Cardiac muscle cell (in vitro differentiated cells and primary cell): ENCODE results near the gene B4GALT1. TPM values are rescaled to one million over a fixed set of nuclear protein-coding genes. Genes with fewer than 3 reads are reported as not detected.

Experiments
- DNase-seq, 2 donors: peaks; one replicate each; pipeline versions ENCODE4 v3.0.0 to v3.0.0-alpha.2; 2010 to 2017; ENCODE audit warnings: low read depth in 1 of 2, low spot score in 1 of 2
- H3K27ac ChIP-seq: fragments of 200-600 bp; sonication (generic); 2 replicates; pipeline ENCODE4 v1.5.1; 2016
- H3K27me3 ChIP-seq: fragments of 200-600 bp; sonication (generic); 2 replicates; pipeline ENCODE4 v1.6.0; 2016; ENCODE audit warnings: control low read depth
- H3K36me3 ChIP-seq: fragments of 200-600 bp; sonication (generic); 2 replicates; pipeline ENCODE4 v1.5.1; 2016; ENCODE audit warnings: control low read depth
- H3K4me1 ChIP-seq: fragments of 200-600 bp; sonication (generic); 2 replicates; pipeline ENCODE4 v1.8.1; 2017; ENCODE audit warnings: low read depth, mild to moderate bottlenecking, mixed run types
- H3K4me3 ChIP-seq: fragments of 200-600 bp; sonication (generic); 2 replicates; pipeline ENCODE4 v1.5.1; 2016; ENCODE audit warnings: mild to moderate bottlenecking
- H3K9me3 ChIP-seq: fragments of 200-600 bp; sonication (generic); 2 replicates; pipeline ENCODE4 v1.5.1; 2017; ENCODE audit warnings: low read depth, mild to moderate bottlenecking, control low read depth
- polyA plus RNA-seq: library from polyadenylated mRNA; unstranded; fragments of >200 nt; fragmentation: Nextera tagmentation; extraction: Ambion mirVana; gene quantifications from 2 replicates; pipeline ENCODE4 v1.2.1, GENCODE V29; 2016
- total RNA-seq: library from RNA; depleted of rRNA; stranded (reverse); fragments of >200 nt; gene quantifications from 2 replicates; pipeline ENCODE4 v1.2.3, GENCODE V29; 2016
- TF ChIP-seq, protein P1 (sequence below): IDR thresholded peaks from 2 replicates; pipeline ENCODE4 v1.5.1; 2012; ENCODE audit warnings: low read depth, mild to moderate bottlenecking, low read length

Gene B4GALT1
- total and polyA plus RNA-seq, 2 experiments from 2014 or later = 22.1 to 33.6 TPM

DNA sequence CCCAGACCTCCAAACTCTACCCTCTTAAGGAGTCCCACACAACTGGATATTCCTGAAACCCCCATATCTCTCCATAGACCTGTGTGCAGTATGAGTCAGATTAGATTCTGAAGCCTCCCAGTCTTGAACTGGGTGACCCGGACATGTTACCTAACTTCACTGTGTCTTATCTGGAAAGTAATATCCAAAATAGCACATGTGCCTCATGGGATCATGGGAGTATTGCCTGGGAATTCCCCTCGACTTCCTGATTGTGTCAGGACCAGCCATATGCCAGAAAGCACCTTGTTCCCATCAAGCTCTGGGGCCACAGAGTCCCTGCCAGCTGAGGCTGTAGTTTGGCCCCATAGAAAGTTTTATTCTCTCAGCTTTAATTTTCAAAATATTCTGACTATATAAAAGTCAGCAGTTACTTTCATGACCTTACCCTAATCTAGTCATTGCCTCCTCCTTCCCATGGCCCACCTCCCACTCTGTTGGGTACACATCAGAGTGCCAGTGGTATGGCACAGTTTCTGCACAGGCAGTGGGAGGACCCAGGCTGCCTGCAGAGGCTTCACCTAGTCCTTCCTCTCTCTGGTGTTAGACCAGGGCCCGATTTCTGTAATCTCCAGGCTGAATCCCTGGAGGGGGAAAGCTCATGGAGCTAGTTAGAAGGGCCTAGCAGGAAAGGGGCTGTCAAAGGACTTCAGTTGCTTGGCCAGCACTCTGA, 19.5 kb upstream of the B4GALT1 start:
- Histone ChIP-seq H3K27me3 (peaks cover 3% of the 10 kb centered on the region), H3K4me1 (peaks cover 16% of the 10 kb centered on the region), H3K9me3 (no peaks in the 10 kb centered on the region), H3K27ac (no peak overlapping the region), H3K4me3 (no peak overlapping the region), H3K36me3 (no peaks in the 10 kb centered on the region)
- peak in 1 of 2 donors; percentile 72 for DNase-seq
- TF ChIP-seq, protein P1, sequence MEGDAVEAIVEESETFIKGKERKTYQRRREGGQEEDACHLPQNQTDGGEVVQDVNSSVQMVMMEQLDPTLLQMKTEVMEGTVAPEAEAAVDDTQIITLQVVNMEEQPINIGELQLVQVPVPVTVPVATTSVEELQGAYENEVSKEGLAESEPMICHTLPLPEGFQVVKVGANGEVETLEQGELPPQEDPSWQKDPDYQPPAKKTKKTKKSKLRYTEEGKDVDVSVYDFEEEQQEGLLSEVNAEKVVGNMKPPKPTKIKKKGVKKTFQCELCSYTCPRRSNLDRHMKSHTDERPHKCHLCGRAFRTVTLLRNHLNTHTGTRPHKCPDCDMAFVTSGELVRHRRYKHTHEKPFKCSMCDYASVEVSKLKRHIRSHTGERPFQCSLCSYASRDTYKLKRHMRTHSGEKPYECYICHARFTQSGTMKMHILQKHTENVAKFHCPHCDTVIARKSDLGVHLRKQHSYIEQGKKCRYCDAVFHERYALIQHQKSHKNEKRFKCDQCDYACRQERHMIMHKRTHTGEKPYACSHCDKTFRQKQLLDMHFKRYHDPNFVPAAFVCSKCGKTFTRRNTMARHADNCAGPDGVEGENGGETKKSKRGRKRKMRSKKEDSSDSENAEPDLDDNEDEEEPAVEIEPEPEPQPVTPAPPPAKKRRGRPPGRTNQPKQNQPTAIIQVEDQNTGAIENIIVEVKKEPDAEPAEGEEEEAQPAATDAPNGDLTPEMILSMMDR = no peak

DNA sequence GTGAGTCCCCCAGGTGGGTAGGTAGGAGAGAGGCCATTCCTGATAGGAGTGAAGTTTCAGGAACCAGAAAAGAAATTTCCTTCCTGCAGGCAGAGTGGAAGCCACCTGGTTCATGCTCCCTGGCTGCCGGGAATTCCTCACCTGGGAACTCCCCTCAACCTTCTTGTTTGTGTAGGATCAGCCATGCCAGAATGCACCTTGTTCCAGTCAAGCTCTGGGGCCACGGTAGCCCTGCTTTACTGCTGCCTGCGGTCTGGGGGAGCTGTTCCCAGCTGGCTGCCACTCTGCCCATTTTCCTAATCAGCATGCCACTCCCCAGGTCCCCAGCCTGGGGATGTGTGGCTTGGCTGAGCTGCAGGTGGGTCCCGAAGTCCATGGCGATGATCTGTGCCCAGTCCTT, 18.7 kb upstream of the B4GALT1 start:
- Histone ChIP-seq H3K9me3 (no peaks in the 10 kb centered on the region), H3K27me3 (peaks cover 3% of the 10 kb centered on the region), H3K4me3 (no peak overlapping the region), H3K27ac (no peak overlapping the region), H3K4me1 (peaks cover 14% of the 10 kb centered on the region), H3K36me3 (no peaks in the 10 kb centered on the region)
- DNase-seq = no peak
- TF ChIP-seq, protein P1 = peak; percentile 2

DNA sequence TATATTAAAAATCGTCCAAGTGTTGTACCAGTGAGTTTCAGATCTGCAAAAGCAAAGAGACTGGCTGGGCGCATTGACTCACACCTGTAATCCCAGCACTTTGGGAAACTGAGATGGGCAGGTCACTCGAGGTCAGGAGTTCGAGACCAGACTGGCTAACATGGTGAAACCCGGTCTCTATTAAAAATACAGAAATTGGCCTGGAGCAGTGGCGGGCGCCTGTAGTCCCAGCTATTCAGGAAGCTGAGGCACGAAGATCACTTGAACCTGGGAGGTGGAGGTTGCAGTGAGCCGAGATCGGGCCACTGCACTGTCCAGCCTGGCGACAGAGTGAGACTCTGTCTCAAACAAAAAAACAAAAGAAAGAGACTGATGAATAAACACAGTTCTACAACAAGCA, 18.3 kb upstream of the B4GALT1 start:
- H3K4me1 ChIP-seq = peaks cover 14% of the 10 kb centered on the region
- no peak for DNase-seq
- no peaks in the 10 kb centered on the region for H3K36me3 ChIP-seq
- H3K9me3 ChIP-seq = no peaks in the 10 kb centered on the region
- peaks cover 3% of the 10 kb centered on the region for H3K27me3 ChIP-seq
- H3K27ac ChIP-seq = no peak overlapping the region
- TF ChIP-seq, protein P1 = no peak
- no peak overlapping the region for H3K4me3 ChIP-seq

DNA sequence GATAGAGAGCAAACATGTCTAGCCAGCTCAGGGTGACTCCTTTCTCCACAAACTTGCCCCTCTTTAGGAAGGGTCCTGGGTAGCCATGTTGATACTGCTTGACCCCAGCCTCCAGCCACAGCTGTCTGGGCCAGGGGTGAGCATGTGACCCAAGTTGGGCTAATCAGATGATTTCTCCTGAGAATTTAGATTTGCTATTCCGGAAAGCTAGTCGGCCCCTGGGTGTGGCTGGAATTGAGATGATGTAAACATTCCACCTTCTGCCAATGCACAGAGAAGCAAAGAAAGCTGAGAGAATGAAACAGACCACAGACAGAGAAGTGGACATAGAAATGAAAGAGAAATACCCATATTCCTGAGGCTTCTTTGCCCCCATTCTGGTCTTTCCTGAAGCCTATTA, 17.8 kb upstream of the B4GALT1 start:
- peaks cover 14% of the 10 kb centered on the region for H3K4me1 ChIP-seq
- H3K27me3 ChIP-seq = peaks cover 3% of the 10 kb centered on the region
- TF ChIP-seq, protein P1 = no peak
- no peaks in the 10 kb centered on the region for H3K9me3 ChIP-seq
- no peak overlapping the region for H3K4me3 ChIP-seq
- no peaks in the 10 kb centered on the region for H3K36me3 ChIP-seq
- no peak overlapping the region for H3K27ac ChIP-seq
- peak in 1 of 2 donors; percentile 40 for DNase-seq

DNA sequence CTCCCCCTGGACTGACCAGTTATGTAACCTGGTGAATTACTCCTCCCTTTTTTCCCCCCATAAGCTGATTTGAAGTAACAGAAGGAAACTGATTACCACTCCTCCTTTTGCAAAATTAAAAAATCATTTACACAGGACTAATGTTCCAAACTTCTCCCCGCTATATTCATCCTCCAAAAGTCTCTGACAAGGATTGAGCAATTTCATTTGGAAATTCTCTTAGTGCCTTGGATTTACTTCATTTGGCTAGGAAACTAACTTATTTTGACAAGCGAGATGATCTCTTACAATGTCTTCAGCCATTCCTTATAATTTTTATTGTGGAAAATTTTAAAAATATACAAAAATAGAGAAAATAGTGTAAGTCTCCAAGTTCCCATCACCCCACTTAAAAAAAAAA, 15.4 kb upstream of the B4GALT1 start:
- TF ChIP-seq, protein P1 = no peak
- H3K4me1 ChIP-seq = peaks cover 14% of the 10 kb centered on the region
- no peak overlapping the region for H3K4me3 ChIP-seq
- H3K27ac ChIP-seq = no peak overlapping the region
- no peaks in the 10 kb centered on the region for H3K36me3 ChIP-seq
- no peaks in the 10 kb centered on the region for H3K9me3 ChIP-seq
- peaks cover 3% of the 10 kb centered on the region for H3K27me3 ChIP-seq
- DNase-seq = no peak
